ENCODE measurements around the gene CHCHD6. TPM values are rescaled to one million over a fixed set of nuclear protein-coding genes. Genes with fewer than 3 reads are reported as not detected.

CHCHD6 gene
- total and polyA plus RNA-seq, 4 donors = 2.0 to 5.1 (median 3.9) TPM

GRCh38 chr3:126987129-126987528 lies 283.1 kb downstream of the CHCHD6 start:
- H3K9ac ChIP-seq (ENCODE audit: low read depth in 1 of 2, low read length in 2 of 2) = no peak overlapping the region
- no peak overlapping the region for H3K27ac ChIP-seq (ENCODE audit: low read depth in 1 of 2, low read length in 2 of 2)
- peaks cover 0 to 9% (median 7%) of the 10 kb centered on the region in 4 donors for H3K4me1 ChIP-seq (ENCODE audit: control insufficient read depth in 4 of 4, insufficient read depth in 4 of 4, low read length in 3 of 4)
- WGBS = 68% methylated on average over 4 of the region's 4 CpGs
- no peaks in the 10 kb centered on the region for H3K27me3 ChIP-seq (ENCODE audit: control insufficient read depth in 4 of 4, insufficient read depth in 4 of 4, low read length in 3 of 4)
- TF ChIP-seq TAF1 (conservative IDR thresholded peaks at IDR 0.05) (no peak), NR2F2 (IDR thresholded peaks at IDR 0.05) (no peak), HNF4A (conservative IDR thresholded peaks at IDR 0.05) (no peak), FOXA2 (IDR thresholded peaks at IDR 0.05) (no peak), MAX (IDR thresholded peaks at IDR 0.05) (no peak), GABPA (IDR thresholded peaks at IDR 0.05 in 1 of 2, conservative IDR thresholded peaks at IDR 0.05 in 1 of 2) (no peak), HNF4G (IDR thresholded peaks at IDR 0.05) (no peak), FOXA1 (IDR thresholded peaks at IDR 0.05) (no peak), RXRA (IDR thresholded peaks at IDR 0.05) (no peak), SP1 (IDR thresholded peaks at IDR 0.05) (no peak), YY1 (IDR thresholded peaks at IDR 0.05) (no peak), JUND (IDR thresholded peaks at IDR 0.05) (no peak), RAD21 (IDR thresholded peaks at IDR 0.05) (no peak)
- TF ChIP-seq, protein P1, sequence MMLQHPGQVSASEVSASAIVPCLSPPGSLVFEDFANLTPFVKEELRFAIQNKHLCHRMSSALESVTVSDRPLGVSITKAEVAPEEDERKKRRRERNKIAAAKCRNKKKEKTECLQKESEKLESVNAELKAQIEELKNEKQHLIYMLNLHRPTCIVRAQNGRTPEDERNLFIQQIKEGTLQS (IDR thresholded peaks at IDR 0.05) = no peak
- TF ChIP-seq, protein P2, sequence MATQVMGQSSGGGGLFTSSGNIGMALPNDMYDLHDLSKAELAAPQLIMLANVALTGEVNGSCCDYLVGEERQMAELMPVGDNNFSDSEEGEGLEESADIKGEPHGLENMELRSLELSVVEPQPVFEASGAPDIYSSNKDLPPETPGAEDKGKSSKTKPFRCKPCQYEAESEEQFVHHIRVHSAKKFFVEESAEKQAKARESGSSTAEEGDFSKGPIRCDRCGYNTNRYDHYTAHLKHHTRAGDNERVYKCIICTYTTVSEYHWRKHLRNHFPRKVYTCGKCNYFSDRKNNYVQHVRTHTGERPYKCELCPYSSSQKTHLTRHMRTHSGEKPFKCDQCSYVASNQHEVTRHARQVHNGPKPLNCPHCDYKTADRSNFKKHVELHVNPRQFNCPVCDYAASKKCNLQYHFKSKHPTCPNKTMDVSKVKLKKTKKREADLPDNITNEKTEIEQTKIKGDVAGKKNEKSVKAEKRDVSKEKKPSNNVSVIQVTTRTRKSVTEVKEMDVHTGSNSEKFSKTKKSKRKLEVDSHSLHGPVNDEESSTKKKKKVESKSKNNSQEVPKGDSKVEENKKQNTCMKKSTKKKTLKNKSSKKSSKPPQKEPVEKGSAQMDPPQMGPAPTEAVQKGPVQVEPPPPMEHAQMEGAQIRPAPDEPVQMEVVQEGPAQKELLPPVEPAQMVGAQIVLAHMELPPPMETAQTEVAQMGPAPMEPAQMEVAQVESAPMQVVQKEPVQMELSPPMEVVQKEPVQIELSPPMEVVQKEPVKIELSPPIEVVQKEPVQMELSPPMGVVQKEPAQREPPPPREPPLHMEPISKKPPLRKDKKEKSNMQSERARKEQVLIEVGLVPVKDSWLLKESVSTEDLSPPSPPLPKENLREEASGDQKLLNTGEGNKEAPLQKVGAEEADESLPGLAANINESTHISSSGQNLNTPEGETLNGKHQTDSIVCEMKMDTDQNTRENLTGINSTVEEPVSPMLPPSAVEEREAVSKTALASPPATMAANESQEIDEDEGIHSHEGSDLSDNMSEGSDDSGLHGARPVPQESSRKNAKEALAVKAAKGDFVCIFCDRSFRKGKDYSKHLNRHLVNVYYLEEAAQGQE (IDR thresholded peaks at IDR 0.05) = no peak
- no peaks in the 10 kb centered on the region for H3K9me3 ChIP-seq (ENCODE audit: control insufficient read depth in 4 of 4, low read length in 3 of 4)
- DNase-seq (ENCODE audit: low spot score) = no peak
- no peak overlapping the region for H3K4me3 ChIP-seq (ENCODE audit: low read depth in 1 of 3, low read length in 3 of 3)
- H3K36me3 ChIP-seq (ENCODE audit: control insufficient read depth in 4 of 4, insufficient read depth in 3 of 4, low read depth in 1 of 4, low read length in 3 of 4) = peaks cover 0 to 14% (median under 1%) of the 10 kb centered on the region in 4 donors

GRCh38 chr3:126987596-126987995 lies 283.6 kb downstream of the CHCHD6 start:
- peaks cover 0 to 5% (median 4%) of the 10 kb centered on the region in 4 donors for H3K4me1 ChIP-seq (ENCODE audit: control insufficient read depth in 4 of 4, insufficient read depth in 4 of 4, low read length in 3 of 4)

GRCh38 chr3:126988451-126989021 lies 284.5 kb downstream of the CHCHD6 start:
- 97% methylated on average over 26 of the region's 26 CpGs for WGBS
- Histone ChIP-seq H3K4me3 (ENCODE audit: low read depth in 1 of 3, low read length in 3 of 3) (no peak overlapping the region), H3K4me1 (ENCODE audit: control insufficient read depth in 4 of 4, insufficient read depth in 4 of 4, low read length in 3 of 4) (peaks cover 0 to 4% (median 3%) of the 10 kb centered on the region in 4 donors), H3K27me3 (ENCODE audit: control insufficient read depth in 4 of 4, insufficient read depth in 4 of 4, low read length in 3 of 4) (no peaks in the 10 kb centered on the region), H3K27ac (ENCODE audit: low read depth in 1 of 2, low read length in 2 of 2) (no peak overlapping the region), H3K9me3 (ENCODE audit: control insufficient read depth in 4 of 4, low read length in 3 of 4) (no peaks in the 10 kb centered on the region), H3K36me3 (ENCODE audit: control insufficient read depth in 4 of 4, insufficient read depth in 3 of 4, low read depth in 1 of 4, low read length in 3 of 4) (peaks cover 0 to 14% (median under 1%) of the 10 kb centered on the region in 4 donors), H3K9ac (ENCODE audit: low read depth in 1 of 2, low read length in 2 of 2) (no peak overlapping the region)
- no peak for TF ChIP-seq FOXA2 (IDR thresholded peaks at IDR 0.05)
- TF ChIP-seq RXRA (IDR thresholded peaks at IDR 0.05) = no peak
- TF ChIP-seq NR2F2 (IDR thresholded peaks at IDR 0.05) = no peak
- TF ChIP-seq EGR1 (IDR thresholded peaks at IDR 0.05; ENCODE audit: low read depth in 2 of 2) = no peak
- TF ChIP-seq, protein P1 (IDR thresholded peaks at IDR 0.05) = no peak
- TF ChIP-seq ZBTB33 (IDR thresholded peaks at IDR 0.05) = no peak
- DNase-seq (ENCODE audit: low spot score) = no peak

More at GRCh38 chr3:126987596-126987995, 283.6 kb downstream of the CHCHD6 start:
- TF ChIP-seq GABPA (IDR thresholded peaks at IDR 0.05 in 1 of 2, conservative IDR thresholded peaks at IDR 0.05 in 1 of 2) (no peak), RXRA (IDR thresholded peaks at IDR 0.05) (no peak), HNF4G (IDR thresholded peaks at IDR 0.05) (no peak), SP1 (IDR thresholded peaks at IDR 0.05) (no peak)
- Histone ChIP-seq H3K27me3 (ENCODE audit: control insufficient read depth in 4 of 4, insufficient read depth in 4 of 4, low read length in 3 of 4) (no peaks in the 10 kb centered on the region), H3K9ac (ENCODE audit: low read depth in 1 of 2, low read length in 2 of 2) (no peak overlapping the region), H3K36me3 (ENCODE audit: control insufficient read depth in 4 of 4, insufficient read depth in 3 of 4, low read depth in 1 of 4, low read length in 3 of 4) (peaks cover 0 to 14% (median under 1%) of the 10 kb centered on the region in 4 donors), H3K9me3 (ENCODE audit: control insufficient read depth in 4 of 4, low read length in 3 of 4) (no peaks in the 10 kb centered on the region), H3K27ac (ENCODE audit: low read depth in 1 of 2, low read length in 2 of 2) (no peak overlapping the region), H3K4me3 (ENCODE audit: low read depth in 1 of 3, low read length in 3 of 3) (no peak overlapping the region)
- WGBS = 93% methylated on average over 8 of the region's 8 CpGs
- no peak for DNase-seq (ENCODE audit: low spot score)

Data from liver (tissue), 9 donors.